Measurements from ENCODE around the gene RNF125.

Gene RNF125

GRCh38 chr18:31977270-31977872 is 41.3 kb upstream of the RNF125 start:
- Histone ChIP-seq H3K27ac (ENCODE audit: low read length) (no peak overlapping the region), H3K4me1 (ENCODE audit: low read length) (no peaks in the 10 kb centered on the region), H2AFZ (ENCODE audit: low read depth, low read length) (no peak overlapping the region), H3K4me3 (ENCODE audit: low read length) (no peak overlapping the region), H3K4me2 (ENCODE audit: low read length) (no peak overlapping the region), H3K79me2 (ENCODE audit: low read length) (no peaks in the 10 kb centered on the region), H3K9ac (ENCODE audit: low read length) (no peak overlapping the region), H3K36me3 (replicated peaks; ENCODE audit: low read depth, low read length) (no peaks in the 10 kb centered on the region), H3K9me3 (ENCODE audit: insufficient read depth, low read length) (peaks cover 18% of the 10 kb centered on the region; the same call in 1 of the 2 replicates), H4K20me1 (ENCODE audit: insufficient read depth, low read length) (no peaks in the 10 kb centered on the region), H3K27me3 (ENCODE audit: low read depth, low read length) (no peaks in the 10 kb centered on the region)
- peak; percentile 56 for TF ChIP-seq CTCF (IDR thresholded peaks at IDR 0.05; ENCODE audit: low read depth, low read length)
- no peak for TF ChIP-seq EZH2phosphoT487 (IDR thresholded peaks at IDR 0.05; ENCODE audit: low read depth)

- H3K4me1 ChIP-seq (ENCODE audit: low read length): no peaks in the 10 kb centered on the region
- H2AFZ ChIP-seq (ENCODE audit: low read depth, low read length): no peak overlapping the region
- no peak overlapping the region for H3K27ac ChIP-seq (ENCODE audit: low read length)
- no peaks in the 10 kb centered on the region for H3K27me3 ChIP-seq (ENCODE audit: low read depth, low read length)
- H3K9me3 ChIP-seq (ENCODE audit: insufficient read depth, low read length): peaks cover 16% of the 10 kb centered on the region; the same call in 1 of the 2 replicates
- no peaks in the 10 kb centered on the region for H3K79me2 ChIP-seq (ENCODE audit: low read length)
- TF ChIP-seq CTCF (IDR thresholded peaks at IDR 0.05; ENCODE audit: low read depth, low read length) (no peak), EZH2phosphoT487 (IDR thresholded peaks at IDR 0.05; ENCODE audit: low read depth) (no peak)
- no peaks in the 10 kb centered on the region for H3K36me3 ChIP-seq (replicated peaks; ENCODE audit: low read depth, low read length)
- H3K4me3 ChIP-seq (ENCODE audit: low read length): no peak overlapping the region
- H4K20me1 ChIP-seq (ENCODE audit: insufficient read depth, low read length): no peaks in the 10 kb centered on the region
- no peak overlapping the region for H3K4me2 ChIP-seq (ENCODE audit: low read length)
- H3K9ac ChIP-seq (ENCODE audit: low read length): no peak overlapping the region
Observed at GRCh38 chr18:31978616-31979015, 40.0 kb upstream of the RNF125 start.

GRCh38 chr18:31979714-31980113 is 38.9 kb upstream of the RNF125 start:
- TF ChIP-seq CTCF (IDR thresholded peaks at IDR 0.05; ENCODE audit: low read depth, low read length) (no peak), EZH2phosphoT487 (IDR thresholded peaks at IDR 0.05; ENCODE audit: low read depth) (no peak)
- Histone ChIP-seq H4K20me1 (ENCODE audit: insufficient read depth, low read length) (no peaks in the 10 kb centered on the region), H3K9me3 (ENCODE audit: insufficient read depth, low read length) (peaks cover 7% of the 10 kb centered on the region; the same call in 1 of the 2 replicates), H3K36me3 (replicated peaks; ENCODE audit: low read depth, low read length) (no peaks in the 10 kb centered on the region), H3K79me2 (ENCODE audit: low read length) (no peaks in the 10 kb centered on the region), H3K27me3 (ENCODE audit: low read depth, low read length) (no peaks in the 10 kb centered on the region), H3K4me3 (ENCODE audit: low read length) (no peak overlapping the region), H2AFZ (ENCODE audit: low read depth, low read length) (no peak overlapping the region), H3K4me1 (ENCODE audit: low read length) (no peaks in the 10 kb centered on the region), H3K9ac (ENCODE audit: low read length) (no peak overlapping the region), H3K27ac (ENCODE audit: low read length) (no peak overlapping the region), H3K4me2 (ENCODE audit: low read length) (no peak overlapping the region)

GRCh38 chr18:31980863-31981262 is 37.8 kb upstream of the RNF125 start:
- H3K79me2 ChIP-seq (ENCODE audit: low read length): no peaks in the 10 kb centered on the region
- H3K27me3 ChIP-seq (ENCODE audit: low read depth, low read length): no peaks in the 10 kb centered on the region
- no peaks in the 10 kb centered on the region for H4K20me1 ChIP-seq (ENCODE audit: insufficient read depth, low read length)
- no peaks in the 10 kb centered on the region for H3K4me1 ChIP-seq (ENCODE audit: low read length)
- no peak overlapping the region for H3K9ac ChIP-seq (ENCODE audit: low read length)
- H2AFZ ChIP-seq (ENCODE audit: low read depth, low read length): no peak overlapping the region
- H3K36me3 ChIP-seq (replicated peaks; ENCODE audit: low read depth, low read length): no peaks in the 10 kb centered on the region
- H3K4me2 ChIP-seq (ENCODE audit: low read length): no peak overlapping the region
- TF ChIP-seq EZH2phosphoT487 (IDR thresholded peaks at IDR 0.05; ENCODE audit: low read depth): no peak
- TF ChIP-seq CTCF (IDR thresholded peaks at IDR 0.05; ENCODE audit: low read depth, low read length): no peak
- H3K9me3 ChIP-seq (ENCODE audit: insufficient read depth, low read length): no peaks in the 10 kb centered on the region
- H3K27ac ChIP-seq (ENCODE audit: low read length): no peak overlapping the region
- H3K4me3 ChIP-seq (ENCODE audit: low read length): no peak overlapping the region

All from OCI-LY3 (cell line).